Measurements from ENCODE around the gene FAM222B.

FAM222B gene

DNA sequence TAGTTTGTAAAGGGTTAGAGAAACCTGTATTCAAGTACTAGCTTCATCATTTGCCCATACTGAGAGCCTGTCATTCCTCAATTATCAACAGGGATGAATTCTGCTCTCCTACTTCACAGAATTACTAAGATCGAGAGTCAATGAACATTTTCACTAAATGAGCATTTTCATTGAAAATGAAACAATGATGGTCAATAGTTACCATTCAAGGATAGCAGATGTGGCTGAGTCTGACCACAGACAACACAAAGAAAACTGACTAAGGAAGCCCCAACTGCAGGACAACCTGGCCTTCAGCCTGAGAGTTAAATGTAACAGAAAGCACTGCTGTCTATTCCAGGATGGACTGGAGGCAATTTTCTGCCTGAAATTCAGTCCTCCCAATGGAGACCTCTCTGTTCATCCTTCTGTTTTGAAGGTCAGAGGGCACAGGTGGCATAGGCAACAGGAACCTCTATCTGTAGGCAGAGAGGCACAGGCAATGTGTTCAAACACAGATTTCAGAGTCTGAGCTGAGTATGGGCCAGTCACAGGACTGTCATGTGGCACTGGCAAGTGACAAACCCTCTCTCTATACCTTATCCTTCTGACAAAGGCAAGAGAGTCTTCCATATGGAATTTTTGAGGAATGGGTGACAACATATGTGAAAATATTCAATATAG is 79.3 kb downstream of the FAM222B start:
- DNase-seq: no peak

DNA sequence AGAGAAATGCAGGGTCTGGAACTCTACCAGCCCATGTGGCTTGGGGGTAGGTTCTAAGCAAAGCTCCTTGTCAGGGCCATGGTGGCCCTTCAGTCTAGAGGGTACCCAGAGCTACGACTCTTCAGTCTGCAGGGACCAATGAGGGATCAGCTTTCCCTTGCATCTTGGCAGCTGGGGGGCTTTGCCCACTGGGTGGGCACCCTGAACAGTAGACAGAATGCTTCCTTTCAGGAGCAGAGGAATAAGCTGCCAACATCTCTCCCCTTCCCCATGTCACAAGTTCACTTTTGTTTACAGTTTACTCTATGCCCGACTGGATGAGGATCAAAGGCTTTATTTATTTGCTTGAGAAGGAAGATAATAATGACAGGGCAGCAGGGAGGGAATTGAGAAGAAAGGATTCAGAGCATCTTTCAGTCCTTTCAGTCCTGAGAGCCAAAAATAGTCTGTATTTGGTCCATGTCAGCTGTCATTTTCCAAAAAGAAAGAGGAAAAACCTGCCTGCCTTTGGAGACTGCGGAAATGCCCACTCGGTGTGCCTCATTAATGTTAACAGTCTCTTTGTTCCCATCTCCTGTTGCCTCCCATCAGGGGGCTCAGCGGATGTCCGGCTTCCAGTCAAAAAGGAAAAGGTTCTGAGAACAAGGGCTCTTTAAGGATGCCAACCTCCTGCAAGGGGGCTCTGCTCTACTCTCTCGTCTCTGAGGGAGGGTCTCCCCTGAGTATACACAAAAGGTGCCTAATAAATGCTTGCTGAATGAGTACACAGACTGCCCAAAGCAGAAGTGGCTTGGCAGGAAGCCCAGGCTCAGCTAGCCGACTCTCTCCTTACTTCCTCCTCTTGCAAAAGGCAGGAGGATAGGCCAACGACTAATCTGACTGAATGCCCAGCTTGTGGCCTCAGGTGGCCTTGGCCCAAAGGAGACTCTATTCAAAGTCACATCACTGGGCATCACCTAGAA is 81.7 kb downstream of the FAM222B start:
- DNase-seq: no peak

DNA sequence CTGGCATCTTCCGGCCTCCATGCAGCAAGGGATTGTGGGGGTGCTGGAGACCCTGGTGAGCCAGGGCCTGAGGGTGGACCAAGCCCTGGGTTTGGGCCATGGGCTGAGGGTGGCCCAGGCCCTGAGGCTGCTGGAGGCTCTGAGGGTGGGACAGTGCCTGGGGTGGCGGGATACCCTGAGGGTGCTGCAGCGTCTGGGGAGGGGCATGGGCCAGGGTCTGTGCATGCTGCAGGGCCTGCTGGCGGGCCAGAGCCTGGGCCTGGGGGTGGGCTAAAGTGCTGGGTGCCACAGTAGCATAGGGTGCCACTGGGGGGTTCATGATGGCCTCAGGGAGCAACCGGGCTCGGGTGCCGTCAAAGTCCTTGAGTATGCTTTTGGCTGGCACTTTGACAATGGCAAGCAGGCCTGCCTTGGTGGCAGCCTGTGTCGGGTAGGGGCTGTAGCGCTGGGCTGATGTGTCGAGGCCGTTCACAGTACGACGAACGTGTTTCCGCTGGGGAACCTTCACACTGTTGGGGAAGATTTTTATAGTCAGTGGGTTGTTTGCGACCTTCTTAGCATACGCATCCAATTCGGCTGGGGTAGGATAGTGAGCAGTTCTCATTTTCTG is 83.2 kb downstream of the FAM222B start:
- DNase-seq: no peak

DNA sequence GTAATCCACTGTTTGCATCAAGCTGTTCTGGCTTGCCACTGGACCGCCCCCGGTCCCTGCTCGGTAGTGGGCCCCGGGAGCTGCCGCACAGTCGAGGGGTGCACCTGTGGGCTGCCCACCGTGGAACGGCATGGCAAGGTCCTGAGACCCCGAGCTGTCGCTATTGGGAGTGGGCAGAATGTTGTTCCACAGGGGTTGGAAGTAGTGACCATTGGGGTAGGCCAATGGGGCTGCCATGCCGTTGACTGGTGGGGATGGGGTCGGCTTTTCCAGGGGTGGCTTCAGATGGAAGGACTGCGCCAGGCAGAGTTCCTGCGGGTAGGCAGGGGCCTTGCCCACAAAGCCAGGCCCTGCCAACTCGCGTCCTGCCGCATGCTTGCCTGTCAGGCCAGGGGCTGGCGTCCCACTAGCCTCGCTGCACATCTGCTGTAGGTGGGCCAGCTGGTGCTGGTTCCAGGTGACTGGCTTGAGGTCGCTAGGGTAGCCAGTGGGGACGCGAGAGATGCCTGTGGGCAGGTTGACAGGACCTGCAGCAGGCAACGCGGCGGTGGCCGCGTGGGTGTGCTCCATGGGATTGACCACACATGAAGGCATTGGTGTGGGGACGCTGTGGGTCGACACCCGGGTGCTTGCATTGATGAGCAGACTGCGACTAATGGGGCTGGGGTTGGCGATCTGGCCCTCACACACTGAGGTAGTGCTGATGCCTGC is 84.0 kb downstream of the FAM222B start:
- DNase-seq: no peak

DNA sequence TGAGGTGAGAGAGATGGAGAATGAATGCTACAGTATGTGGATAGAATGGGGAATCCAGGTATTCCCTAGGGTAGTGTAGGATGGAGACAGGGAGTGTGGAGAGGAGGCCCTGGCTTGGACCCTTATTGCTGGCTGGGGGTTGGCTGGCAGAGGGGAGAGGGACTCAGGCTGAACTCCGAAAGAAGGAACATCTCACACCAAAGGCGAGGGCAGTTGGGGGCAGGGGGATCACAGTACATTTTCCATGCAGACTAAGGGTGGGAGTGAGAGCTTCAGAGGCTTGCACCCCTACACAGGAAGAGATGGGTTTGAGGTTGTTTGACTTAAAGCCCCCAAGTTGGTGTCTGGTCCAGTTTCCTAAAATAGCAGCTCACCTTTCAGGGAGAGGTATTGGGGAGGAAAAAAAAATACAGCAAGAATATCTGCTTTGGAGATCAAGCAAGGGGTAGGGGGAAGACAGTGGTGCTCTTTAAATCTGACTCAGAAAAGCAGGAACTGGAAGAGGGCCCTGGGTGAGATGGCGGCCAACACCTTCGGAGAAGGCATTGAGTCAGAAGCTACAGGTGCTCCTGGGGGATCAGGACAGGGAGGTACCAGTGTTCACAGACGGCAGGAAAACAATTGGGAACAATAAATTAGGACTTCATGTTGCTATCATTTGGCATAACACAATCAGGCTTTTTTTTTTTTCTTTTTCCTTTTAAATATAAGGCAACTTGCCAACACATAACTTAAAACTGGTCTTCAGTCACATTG is 86.4 kb downstream of the FAM222B start:
- DNase-seq: no peak

DNA sequence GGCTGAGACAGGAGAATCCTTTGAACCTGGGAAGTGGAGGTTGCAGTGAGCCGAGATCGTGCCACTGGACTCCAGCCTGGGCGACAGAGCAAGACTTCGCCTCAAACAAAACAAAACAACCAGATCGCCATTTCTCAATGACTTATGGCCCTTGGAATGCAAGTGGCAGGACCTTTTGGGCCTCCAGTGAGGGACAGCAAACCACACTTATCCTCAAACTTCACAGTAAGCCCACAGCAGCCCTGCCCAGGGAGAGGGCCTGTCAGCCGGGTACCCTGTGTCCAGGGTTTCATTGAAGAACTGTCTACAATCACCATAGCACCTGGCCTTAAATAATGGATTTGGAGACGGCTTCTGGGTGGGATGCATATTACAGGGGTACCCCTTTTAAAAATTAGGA is 87.1 kb downstream of the FAM222B start:
- no peak for DNase-seq

DNA sequence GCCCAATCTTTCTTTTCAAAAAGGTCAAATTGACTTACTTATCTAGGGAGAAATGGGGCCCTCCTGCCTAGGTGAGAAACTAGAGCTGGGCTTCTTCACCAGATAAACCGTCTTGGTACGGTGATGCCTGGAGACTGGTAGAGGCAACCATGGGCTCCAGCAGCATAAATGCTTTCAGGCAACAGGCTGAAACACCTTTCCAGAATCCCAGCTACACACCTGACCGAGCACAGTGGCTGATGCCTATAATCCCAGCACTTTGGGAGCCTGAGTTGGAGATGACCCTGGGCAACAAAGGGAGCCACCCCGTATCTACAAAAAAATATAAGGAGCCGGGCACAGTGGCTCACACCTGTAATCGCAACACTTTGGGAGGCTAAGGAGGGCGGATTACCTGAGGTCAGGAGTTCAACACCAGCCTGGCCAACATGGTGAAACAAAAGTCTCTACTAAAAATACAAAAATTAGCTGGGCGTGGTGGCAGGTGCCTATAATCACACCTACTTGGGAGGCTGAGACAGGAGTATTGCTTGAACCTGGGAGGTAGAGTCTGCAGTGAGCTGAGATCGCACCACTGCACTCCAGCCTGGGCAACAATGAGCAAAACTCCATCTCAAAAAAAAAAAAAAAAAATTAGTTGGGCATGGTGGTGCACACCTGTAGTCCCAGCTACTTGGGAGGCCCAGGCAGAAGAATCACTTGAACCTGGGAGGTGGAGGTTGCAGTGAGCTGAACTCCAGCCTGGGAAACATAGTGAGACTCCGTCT is 90.8 kb downstream of the FAM222B start:
- no peak for DNase-seq

DNA sequence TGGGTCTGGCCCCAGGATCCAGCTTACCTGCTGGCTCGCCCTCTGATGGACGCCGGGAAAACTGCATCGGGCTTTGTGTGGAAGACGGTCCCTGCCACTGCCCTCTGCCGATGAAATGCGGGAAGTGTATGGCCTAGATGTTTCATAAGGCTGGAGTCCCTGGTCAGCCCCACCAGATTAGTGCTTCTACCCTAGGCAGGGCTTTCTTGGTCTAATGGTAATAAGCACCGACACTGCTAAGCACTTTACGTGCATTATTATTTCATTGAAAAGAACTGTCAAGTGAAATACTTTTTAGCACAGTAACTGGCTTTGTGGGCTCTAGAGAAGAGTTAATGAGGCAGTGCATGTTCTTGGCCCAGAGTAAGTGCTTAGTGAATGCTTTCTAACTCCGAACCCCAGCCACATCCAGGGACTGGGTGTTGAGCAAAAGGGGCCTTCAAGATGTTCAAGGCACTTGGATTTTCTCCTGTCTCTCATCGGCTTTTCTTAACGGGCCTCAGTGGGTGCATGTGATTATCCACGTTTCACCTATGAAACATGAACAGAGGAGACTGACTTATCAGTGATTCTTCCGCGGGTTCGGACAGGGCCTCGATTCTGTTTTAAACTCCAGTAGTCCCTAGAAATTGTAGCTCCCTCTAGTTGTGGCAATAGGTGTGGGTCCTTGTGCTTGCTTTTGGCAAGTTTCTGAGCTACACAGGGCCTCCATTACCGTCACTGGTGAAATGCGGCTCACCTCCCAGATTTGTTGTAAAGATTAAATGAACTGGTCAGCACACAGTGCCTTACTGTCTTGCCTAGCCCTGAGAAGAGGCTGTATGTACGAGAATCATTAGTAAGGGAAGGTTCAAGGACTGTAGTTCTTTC is 92.2 kb downstream of the FAM222B start:
- DNase-seq: peak; percentile 81

DNA sequence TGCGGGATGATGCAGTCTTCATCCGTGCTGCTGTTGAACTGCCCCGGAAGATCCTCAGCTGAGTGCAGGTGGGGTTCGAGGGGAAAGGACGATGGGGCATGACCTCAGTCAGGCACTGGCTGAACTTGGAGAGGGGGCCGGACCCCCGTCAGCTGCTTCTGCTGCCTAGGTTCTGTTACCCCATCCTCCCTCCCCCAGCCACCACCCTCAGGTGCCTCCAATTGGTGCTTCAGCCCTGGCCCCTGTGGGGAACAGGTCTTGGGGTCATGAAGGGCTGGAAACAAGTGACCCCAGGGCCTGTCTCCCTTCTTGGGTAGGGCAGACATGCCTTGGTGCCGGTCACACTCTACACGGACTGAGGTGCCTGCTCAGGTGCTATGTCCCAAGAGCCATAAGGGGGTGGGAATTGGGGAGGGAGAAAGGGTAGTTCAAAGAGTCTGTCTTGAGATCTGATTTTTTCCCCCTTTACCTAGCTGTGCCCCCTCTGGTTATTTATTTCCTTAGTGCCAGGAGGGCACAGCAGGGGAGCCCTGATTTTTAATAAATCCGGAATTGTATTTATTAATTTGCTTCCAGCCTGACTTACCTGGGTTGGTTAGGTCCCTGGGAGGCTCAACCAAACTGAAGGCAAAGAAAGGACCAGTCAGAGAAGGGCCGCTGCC is 92.9 kb downstream of the FAM222B start:
- DNase-seq: no peak

DNA sequence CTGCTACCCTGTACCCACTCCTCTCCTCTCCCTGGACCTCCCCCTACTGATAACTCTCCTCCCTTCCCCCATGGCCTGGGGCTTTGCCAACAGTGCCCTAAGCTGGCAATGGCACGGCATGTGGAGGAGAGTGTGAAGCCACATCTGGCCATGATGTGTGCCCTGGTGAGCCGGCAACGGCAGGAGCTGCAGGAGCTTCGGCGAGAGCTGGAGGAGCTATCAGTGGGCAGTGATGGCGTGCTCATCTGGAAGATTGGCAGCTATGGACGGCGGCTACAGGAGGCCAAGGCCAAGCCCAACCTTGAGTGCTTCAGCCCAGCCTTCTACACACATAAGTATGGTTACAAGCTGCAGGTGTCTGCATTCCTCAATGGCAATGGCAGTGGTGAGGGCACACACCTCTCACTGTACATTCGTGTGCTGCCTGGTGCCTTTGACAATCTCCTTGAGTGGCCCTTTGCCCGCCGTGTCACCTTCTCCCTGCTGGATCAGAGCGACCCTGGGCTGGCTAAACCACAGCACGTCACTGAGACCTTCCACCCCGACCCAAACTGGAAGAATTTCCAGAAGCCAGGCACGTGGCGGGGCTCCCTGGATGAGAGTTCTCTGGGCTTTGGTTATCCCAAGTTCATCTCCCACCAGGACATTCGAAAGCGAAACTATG is 93.6 kb downstream of the FAM222B start:
- DNase-seq: no peak

DNA sequence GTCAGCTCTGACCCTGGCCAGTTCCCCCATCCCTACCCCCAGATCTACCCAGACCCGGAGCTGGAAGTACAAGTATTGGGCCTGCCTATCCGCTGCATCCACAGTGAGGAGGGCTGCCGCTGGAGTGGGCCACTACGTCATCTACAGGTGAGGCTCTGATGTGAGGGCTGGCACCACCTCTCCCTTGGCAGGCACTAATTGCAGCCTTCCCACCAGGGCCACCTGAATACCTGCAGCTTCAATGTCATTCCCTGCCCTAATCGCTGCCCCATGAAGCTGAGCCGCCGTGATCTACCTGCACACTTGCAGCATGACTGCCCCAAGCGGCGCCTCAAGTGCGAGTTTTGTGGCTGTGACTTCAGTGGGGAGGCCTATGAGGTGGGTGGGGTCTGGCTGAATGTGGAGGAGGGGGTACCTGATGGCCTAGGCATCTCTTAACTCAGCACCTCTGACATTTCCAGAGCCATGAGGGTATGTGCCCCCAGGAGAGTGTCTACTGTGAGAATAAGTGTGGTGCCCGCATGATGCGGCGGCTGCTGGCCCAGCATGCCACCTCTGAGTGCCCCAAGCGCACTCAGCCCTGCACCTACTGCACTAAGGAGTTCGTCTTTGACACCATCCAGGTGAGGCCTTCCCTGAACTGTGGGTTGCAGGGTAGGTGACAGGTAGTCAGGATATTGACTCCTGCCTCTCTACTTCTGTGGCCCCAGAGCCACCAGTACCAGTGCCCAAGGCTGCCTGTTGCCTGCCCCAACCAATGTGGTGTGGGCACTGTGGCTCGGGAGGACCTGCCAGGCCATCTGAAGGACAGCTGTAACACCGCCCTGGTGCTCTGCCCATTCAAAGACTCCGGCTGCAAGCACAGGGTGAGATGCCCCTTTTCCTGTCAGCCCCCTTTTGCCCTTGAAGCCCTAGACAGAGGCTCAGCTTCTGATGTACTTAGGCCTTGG is 94.5 kb downstream of the FAM222B start:
- no peak for DNase-seq

DNA sequence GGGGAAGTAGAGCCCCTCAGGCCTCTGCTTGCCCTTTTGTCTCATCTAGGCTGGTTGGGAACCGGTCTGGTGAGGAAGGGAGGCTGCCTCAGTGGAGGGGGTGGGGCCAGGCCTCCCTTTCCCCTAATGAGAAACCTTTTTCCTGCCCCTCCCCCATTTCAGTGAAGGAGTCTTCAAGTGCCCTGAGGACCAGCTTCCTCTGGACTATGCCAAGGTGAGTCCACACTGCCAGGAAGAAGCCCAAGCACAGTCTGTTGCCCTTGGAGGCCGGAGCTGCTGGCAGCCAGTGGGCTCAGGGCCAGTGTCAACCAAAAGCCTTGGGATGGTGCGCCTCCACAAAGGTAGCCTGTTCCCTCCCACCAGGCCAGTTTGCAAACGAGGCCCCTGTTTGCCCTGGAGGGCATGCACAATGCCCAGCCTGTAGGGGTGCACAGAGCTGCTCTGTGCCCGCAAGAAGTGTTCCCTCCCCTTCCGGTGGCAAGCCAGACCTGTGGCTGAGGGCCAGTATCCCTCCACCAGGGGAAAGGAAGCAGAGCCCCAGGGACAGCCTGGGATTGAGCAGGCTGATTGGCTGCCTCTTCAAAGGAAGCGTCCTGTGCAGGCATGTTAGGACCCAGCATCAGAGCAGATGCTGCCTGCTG is 95.4 kb downstream of the FAM222B start:
- no peak for DNase-seq

DNA sequence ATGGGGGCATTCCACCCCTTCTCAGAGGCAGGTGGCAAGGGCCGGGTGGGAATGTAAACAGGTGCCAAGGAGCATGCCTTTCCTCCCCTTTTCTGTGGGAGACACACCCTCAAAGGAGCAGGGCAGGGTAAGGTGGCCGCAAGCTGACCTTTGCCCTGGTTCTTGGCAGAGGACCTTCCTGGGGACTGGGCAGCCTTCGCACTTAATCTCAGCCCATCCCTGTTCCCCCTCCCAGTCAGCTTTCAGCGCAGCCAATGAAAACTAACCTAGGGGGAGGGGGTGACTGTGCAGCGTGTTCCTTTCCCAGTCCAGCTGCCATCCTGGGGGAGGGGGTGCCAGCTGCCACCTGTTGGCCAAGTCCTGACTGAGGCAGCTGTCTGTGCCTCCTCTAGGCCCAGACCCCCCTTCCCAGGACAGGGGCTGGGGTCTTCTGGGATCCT is 96.0 kb downstream of the FAM222B start:
- DNase-seq: no peak

DNA sequence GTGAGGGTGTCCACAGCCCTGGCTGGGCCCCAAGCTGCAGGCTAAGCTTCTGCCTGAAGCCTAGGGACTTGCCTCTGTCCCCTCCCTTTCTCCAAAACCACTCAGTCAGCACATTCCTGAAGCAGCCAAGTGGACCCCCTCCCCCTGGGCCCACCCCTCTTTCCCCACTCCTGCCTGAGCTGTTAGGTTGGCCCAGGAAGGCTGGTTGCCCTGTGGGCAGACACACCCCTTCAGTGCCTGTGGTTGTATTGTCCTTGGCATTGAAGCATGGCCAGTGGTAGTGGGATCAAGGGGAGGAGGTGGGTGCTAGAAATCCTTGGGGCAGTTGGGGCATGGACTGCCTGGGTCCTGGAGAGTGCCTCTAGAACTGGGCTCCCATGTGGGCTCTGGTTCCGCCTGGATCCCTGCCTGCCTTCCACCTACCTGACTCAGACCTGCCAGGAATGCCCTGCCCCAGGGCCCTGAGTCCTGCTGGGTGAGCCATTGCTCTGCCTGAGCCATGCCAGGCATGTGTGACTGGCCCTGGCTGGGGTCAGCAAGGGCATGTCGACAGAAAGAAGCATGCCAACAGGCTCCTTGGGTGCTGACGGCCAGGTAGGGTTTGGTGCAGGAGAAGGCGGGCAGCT is 96.7 kb downstream of the FAM222B start:
- DNase-seq: no peak

DNA sequence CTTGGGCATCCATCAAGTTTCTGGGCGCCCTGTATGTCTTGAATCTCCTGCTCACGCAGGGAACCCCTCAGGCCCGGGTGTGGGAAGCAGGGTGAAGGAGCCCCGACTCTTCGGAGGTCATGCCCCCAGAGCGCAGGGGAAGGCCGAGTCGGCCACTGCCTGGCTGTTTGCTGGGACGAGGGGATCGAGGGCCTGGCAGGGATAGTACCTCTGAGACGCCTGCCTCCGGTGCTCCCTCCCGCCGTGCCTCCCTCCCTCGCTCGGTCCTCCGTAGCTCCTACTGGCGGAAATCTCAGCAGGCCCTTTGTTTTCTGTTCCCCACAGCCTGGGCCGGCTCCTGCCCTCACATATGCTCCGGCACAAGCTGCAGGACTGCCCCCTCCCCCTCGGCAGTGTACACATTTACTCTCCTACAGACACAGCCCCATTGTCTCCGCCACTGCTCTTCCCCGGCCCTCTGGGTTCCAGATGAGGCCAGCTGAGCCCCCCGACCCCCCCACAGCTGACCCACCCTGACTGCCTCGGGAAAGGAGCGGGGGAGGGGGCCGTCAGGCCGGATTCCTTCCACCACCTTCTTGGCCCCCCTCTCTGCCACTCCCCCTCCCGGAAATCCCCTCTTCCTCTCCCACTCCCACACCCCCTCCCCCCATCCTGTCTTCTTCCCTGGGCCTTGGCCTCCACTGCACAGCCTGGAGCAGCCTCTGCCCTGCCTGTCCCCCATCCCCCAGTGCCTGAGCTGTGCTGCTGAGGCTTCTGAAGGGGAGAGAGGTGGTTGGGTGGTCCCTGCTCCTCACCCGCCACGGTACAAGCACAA is 97.4 kb downstream of the FAM222B start:
- no peak for DNase-seq

All from 8988T (cell line).